ENCODE results near the gene TMEM259. TPM values are rescaled to one million over a fixed set of nuclear protein-coding genes. Genes with fewer than 3 reads are reported as not detected.

The TMEM259 gene
- total and polyA plus RNA-seq, 9 of the 15 experiments (the other 6 are each of a cell fraction or from before 2014, with no cell fraction given) = 0.52 to 231 (median 63.6) TPM

DNA sequence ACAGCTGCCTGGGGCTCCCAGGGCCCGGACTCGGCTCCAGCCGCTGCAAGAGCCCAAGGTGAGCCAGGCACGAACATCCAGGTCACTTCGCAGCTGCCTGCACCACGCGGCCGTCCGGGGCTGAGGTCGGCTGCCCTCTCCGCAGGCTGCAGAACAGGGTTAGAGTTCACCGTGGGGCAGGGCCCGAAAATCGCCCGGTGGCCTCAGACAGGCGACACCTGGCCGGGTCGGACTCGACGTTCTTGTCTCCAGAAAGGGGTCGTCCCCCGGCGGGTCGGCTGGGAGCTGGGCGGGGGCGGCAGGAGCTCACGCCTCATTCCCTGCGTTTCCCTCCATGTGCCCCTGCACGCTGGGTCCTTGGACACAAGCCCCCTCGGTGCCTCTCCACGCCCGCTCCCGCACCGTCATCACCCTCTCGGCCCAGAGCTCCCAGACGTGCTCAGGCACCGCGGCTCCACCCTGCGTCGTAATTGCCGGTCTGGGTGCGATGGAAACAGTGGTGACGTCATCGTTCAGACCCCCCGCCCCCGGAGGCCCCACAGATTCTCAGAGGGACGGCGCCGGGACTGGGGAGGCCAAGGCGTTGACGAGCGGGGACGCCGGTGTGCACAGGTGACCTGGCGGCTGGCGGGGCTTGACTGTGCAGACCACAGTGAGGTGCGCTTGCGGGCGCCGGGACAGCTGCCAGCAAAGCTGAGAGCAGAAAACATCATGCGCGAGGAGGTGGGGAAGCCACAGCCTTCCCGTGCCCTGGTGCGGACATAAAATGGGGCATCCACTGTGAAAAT, 24.7 kb downstream of the TMEM259 start (continued):
- TF ChIP-seq E2F6 (IDR thresholded peaks at IDR 0.05; ENCODE audit: borderline replicate concordance in 1 of 2, extremely low read depth in 1 of 2, insufficient read depth in 1 of 2, insufficient read length in 1 of 2, low read depth in 1 of 2, low read length in 1 of 2, poor library complexity in 1 of 2, severe bottlenecking in 1 of 2) = peak in 1 of 2 experiments; percentile 60
- TF ChIP-seq OTX1 (CRISPR knock-in tag; IDR thresholded peaks at IDR 0.05) = 0 out of 2 replicates have a peak, but pooled peaks have one; percentile 37
- TF ChIP-seq SUPT5H (IDR thresholded peaks at IDR 0.05) = peak; percentile 38; the same call in 1 of the 2 replicates
- peak; percentile 94 for TF ChIP-seq CREM (IDR thresholded peaks at IDR 0.05; ENCODE audit: low read depth)
- TF ChIP-seq ZEB2 (IDR thresholded peaks at IDR 0.05) = 0 out of 2 replicates have a peak, but pooled peaks have one; percentile 33
- no peak for TF ChIP-seq ZNF311 (CRISPR knock-in tag; IDR thresholded peaks at IDR 0.05)
- TF ChIP-seq ATF2 (CRISPR knock-in tag; IDR thresholded peaks at IDR 0.05) = peak; percentile 99
- TF ChIP-seq GABPA (tag; conservative IDR thresholded peaks at IDR 0.05; ENCODE audit: low read depth) = no peak
- no peak for TF ChIP-seq PHF20 (IDR thresholded peaks at IDR 0.05; ENCODE audit: partially characterized antibody)
- peak; percentile 99 for TF ChIP-seq ATF7 (IDR thresholded peaks at IDR 0.05)
- peak; percentile 84; the same call in 1 of the 2 replicates for TF ChIP-seq NBN (IDR thresholded peaks at IDR 0.05; ENCODE audit: low read depth)
- peak; percentile 53; the same call in 1 of the 2 replicates for TF ChIP-seq ATF1 (CRISPR knock-in tag; IDR thresholded peaks at IDR 0.05)
- peak; percentile 97 for TF ChIP-seq ATF1 (tag; IDR thresholded peaks at IDR 0.05)
- TF ChIP-seq EWSR1 (IDR thresholded peaks at IDR 0.05; ENCODE audit: borderline replicate concordance, low read depth, partially characterized antibody) = no peak
- peak; percentile 72 for TF ChIP-seq NFIC (IDR thresholded peaks at IDR 0.05)
- TF ChIP-seq, protein P1, sequence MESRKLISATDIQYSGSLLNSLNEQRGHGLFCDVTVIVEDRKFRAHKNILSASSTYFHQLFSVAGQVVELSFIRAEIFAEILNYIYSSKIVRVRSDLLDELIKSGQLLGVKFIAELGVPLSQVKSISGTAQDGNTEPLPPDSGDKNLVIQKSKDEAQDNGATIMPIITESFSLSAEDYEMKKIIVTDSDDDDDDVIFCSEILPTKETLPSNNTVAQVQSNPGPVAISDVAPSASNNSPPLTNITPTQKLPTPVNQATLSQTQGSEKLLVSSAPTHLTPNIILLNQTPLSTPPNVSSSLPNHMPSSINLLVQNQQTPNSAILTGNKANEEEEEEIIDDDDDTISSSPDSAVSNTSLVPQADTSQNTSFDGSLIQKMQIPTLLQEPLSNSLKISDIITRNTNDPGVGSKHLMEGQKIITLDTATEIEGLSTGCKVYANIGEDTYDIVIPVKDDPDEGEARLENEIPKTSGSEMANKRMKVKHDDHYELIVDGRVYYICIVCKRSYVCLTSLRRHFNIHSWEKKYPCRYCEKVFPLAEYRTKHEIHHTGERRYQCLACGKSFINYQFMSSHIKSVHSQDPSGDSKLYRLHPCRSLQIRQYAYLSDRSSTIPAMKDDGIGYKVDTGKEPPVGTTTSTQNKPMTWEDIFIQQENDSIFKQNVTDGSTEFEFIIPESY (CRISPR knock-in tag; IDR thresholded peaks at IDR 0.05) = peak; percentile 24
- no peak for TF ChIP-seq NFATC3 (IDR thresholded peaks at IDR 0.05)
- TF ChIP-seq SMARCE1 (IDR thresholded peaks at IDR 0.05) = peak; percentile 28; the same call in 1 of the 2 replicates
- TF ChIP-seq, protein P2, sequence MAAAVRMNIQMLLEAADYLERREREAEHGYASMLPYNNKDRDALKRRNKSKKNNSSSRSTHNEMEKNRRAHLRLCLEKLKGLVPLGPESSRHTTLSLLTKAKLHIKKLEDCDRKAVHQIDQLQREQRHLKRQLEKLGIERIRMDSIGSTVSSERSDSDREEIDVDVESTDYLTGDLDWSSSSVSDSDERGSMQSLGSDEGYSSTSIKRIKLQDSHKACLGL (CRISPR knock-in tag; IDR thresholded peaks at IDR 0.05; ENCODE audit: borderline replicate concordance, poor library complexity, severe bottlenecking) = no peak
- TF ChIP-seq, protein P3, sequence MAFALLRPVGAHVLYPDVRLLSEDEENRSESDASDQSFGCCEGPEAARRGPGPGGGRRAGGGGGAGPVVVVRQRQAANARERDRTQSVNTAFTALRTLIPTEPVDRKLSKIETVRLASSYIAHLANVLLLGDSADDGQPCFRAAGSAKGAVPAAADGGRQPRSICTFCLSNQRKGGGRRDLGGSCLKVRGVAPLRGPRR (CRISPR knock-in tag; IDR thresholded peaks at IDR 0.05) = no peak
- TF ChIP-seq EGR1 (conservative IDR thresholded peaks at IDR 0.05) = peak; percentile 71
- TF ChIP-seq ZNF696 (CRISPR knock-in tag; conservative IDR thresholded peaks at IDR 0.05) = no peak
- TF ChIP-seq CBX8 (IDR thresholded peaks at IDR 0.05; ENCODE audit: borderline replicate concordance, extremely low read depth, low read depth, low read length, poor library complexity, severe bottlenecking) = no peak
- no peak for TF ChIP-seq SMARCA5 (IDR thresholded peaks at IDR 0.05)
